ENCODE data around the gene PCF11. TPM values are rescaled to one million over a fixed set of nuclear protein-coding genes. Genes with fewer than 3 reads are reported as not detected.

Gene PCF11
- total RNA-seq, 1 donor from 2014 or later, result 39.7 TPM

DNA sequence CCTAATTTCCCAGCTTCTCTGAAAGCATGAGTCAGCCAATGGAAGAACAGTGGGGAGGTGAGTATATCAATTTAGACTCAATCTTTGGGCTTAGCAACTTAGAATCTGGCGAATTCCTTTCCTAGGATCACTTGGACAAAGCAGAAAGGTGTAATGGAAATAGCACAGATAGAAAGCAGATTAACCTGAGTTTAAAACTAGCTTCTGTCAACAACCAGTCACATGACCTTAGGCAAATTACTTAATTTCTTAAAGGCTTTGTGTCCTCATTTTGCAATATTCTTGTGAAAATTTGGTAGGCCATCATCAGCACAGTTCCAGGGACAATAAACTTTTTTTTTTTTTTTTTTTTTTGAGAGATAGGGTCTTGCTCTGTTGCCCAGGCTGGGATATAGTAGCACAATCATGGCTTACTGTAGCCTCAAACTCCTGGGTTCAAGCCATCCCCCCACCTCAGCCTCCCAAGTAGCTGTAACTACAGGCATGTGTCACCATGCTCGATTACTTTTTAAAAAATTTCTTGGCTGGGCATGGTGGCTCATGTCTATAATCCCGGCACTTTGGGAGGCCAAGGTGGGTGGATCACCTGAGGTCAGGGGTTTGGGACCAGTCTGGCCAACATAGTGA lies 40.8 kb upstream of the PCF11 start:
- H3K4me3 Mint-ChIP-seq (ENCODE audit: unreplicated experiment), result no peak overlapping the region
- peaks cover 10% of the 10 kb centered on the region for H3K4me1 Mint-ChIP-seq (ENCODE audit: low read depth)
- no peak for DNase-seq (ENCODE audit: low spot score)
- TF ChIP-seq, protein P1, sequence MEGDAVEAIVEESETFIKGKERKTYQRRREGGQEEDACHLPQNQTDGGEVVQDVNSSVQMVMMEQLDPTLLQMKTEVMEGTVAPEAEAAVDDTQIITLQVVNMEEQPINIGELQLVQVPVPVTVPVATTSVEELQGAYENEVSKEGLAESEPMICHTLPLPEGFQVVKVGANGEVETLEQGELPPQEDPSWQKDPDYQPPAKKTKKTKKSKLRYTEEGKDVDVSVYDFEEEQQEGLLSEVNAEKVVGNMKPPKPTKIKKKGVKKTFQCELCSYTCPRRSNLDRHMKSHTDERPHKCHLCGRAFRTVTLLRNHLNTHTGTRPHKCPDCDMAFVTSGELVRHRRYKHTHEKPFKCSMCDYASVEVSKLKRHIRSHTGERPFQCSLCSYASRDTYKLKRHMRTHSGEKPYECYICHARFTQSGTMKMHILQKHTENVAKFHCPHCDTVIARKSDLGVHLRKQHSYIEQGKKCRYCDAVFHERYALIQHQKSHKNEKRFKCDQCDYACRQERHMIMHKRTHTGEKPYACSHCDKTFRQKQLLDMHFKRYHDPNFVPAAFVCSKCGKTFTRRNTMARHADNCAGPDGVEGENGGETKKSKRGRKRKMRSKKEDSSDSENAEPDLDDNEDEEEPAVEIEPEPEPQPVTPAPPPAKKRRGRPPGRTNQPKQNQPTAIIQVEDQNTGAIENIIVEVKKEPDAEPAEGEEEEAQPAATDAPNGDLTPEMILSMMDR (IDR thresholded peaks at IDR 0.05), result no peak
- H3K36me3 Mint-ChIP-seq (ENCODE audit: low read depth), result no peaks in the 10 kb centered on the region
- no peaks in the 10 kb centered on the region for H3K9me3 Mint-ChIP-seq (ENCODE audit: low read depth)
- H3K27me3 Mint-ChIP-seq (ENCODE audit: low read depth), result no peaks in the 10 kb centered on the region
- H3K27ac Mint-ChIP-seq (ENCODE audit: unreplicated experiment), result no peak overlapping the region

DNA sequence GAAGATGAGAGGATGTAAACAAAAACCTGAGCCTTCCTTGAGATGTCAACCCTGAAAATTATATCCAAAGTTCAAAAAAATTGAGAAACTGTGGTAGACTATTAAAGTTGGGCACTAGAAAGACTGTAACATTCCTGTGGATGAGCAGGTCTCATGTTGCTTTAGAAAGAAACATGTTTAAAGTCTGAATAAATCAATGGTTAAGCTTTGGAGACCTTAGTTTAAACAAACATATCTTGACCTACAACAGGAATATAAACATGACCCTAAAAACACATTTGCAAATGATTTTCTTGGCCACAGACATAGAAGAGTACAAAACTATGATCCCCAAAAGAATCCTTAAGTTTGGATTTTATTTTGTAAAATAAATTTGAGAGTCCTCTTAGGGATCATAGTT lies 38.1 kb upstream of the PCF11 start:
- TF ChIP-seq, protein P1 (IDR thresholded peaks at IDR 0.05), result no peak
- DNase-seq (ENCODE audit: low spot score), result no peak
- no peaks in the 10 kb centered on the region for H3K9me3 Mint-ChIP-seq (ENCODE audit: low read depth)
- H3K4me3 Mint-ChIP-seq (ENCODE audit: unreplicated experiment), result no peak overlapping the region
- no peaks in the 10 kb centered on the region for H3K36me3 Mint-ChIP-seq (ENCODE audit: low read depth)
- H3K27ac Mint-ChIP-seq (ENCODE audit: unreplicated experiment), result no peak overlapping the region
- H3K27me3 Mint-ChIP-seq (ENCODE audit: low read depth), result no peaks in the 10 kb centered on the region
- peaks cover 10% of the 10 kb centered on the region for H3K4me1 Mint-ChIP-seq (ENCODE audit: low read depth)

DNA sequence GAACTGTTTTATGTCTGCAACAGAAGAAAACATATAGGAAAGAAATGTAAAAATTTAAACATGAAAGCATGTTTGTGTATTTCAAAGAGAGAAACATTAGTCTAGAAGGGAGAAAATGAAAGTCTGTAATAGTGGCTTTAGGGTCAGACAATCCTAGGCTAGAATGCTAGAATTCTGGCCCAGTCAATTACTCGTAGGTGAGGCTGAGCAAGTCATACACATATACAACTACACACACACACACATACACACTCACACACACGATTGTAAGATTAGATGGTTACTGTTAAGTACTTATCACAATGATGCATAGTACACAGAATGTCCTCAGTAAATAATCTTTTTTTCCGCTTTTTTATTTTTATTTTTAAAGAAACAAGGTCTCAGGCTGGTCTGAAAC lies 37.7 kb upstream of the PCF11 start:
- Mint-ChIP-seq H3K36me3 (ENCODE audit: low read depth) (no peaks in the 10 kb centered on the region), H3K27ac (ENCODE audit: unreplicated experiment) (no peak overlapping the region)
- TF ChIP-seq, protein P1 (IDR thresholded peaks at IDR 0.05), result no peak

DNA sequence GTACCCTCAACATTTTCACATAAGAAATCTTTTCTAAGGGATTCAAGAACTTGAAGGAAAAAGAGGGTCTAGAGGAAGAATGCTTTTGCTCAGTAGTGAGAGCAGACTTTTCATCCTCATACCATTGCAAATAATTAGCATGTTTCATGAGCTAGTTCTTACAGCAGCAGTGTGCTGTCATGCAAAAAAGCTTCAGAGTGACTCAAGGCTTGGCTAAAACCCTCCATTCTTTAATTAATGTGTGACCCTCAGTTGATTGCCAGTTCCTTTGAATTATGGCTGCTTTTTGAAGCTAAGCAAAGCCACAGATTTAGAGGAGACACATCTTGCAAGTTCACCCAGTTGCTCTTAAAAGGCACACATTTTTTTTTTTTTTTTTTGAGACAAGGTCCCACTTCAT lies 36.6 kb upstream of the PCF11 start:
- no peaks in the 10 kb centered on the region for H3K27me3 Mint-ChIP-seq (ENCODE audit: low read depth)
- H3K4me3 Mint-ChIP-seq (ENCODE audit: unreplicated experiment), result no peak overlapping the region
- H3K9me3 Mint-ChIP-seq (ENCODE audit: low read depth), result no peaks in the 10 kb centered on the region
- no peaks in the 10 kb centered on the region for H3K36me3 Mint-ChIP-seq (ENCODE audit: low read depth)
- H3K27ac Mint-ChIP-seq (ENCODE audit: unreplicated experiment), result no peak overlapping the region
- TF ChIP-seq, protein P1 (IDR thresholded peaks at IDR 0.05), result no peak
- peaks cover 10% of the 10 kb centered on the region for H3K4me1 Mint-ChIP-seq (ENCODE audit: low read depth)
- no peak for DNase-seq (ENCODE audit: low spot score)

More for the DNA sequence above, 37.7 kb upstream of the PCF11 start:
- DNase-seq (ENCODE audit: low spot score), result no peak
- Mint-ChIP-seq H3K9me3 (ENCODE audit: low read depth) (no peaks in the 10 kb centered on the region), H3K4me1 (ENCODE audit: low read depth) (peaks cover 10% of the 10 kb centered on the region), H3K27me3 (ENCODE audit: low read depth) (no peaks in the 10 kb centered on the region), H3K4me3 (ENCODE audit: unreplicated experiment) (no peak overlapping the region)

DNA sequence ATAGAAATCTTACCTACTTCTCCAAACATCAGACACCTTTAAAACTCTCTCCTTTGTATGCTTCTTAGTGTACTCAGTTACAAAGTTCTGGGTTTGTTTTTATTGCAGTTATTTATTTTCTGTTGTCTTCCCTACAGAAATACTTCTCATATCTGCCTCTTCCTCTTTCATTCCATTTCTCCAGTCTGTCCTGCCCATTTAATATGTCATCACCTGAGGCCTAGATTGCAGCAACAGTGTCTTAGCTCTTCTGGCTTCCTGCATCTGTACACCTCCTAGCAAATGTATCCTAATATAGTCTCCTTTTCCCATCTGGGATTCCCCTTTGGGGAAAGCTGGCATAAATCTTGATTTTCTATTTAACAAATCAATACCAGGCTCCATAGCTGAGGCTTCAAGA lies 34.9 kb upstream of the PCF11 start:
- H3K27me3 Mint-ChIP-seq (ENCODE audit: low read depth), result no peaks in the 10 kb centered on the region
- TF ChIP-seq, protein P1 (IDR thresholded peaks at IDR 0.05), result no peak
- H3K4me1 Mint-ChIP-seq (ENCODE audit: low read depth), result peaks cover 8% of the 10 kb centered on the region
- no peak overlapping the region for H3K4me3 Mint-ChIP-seq (ENCODE audit: unreplicated experiment)
- H3K9me3 Mint-ChIP-seq (ENCODE audit: low read depth), result no peaks in the 10 kb centered on the region
- H3K27ac Mint-ChIP-seq (ENCODE audit: unreplicated experiment), result no peak overlapping the region
- no peak for DNase-seq (ENCODE audit: low spot score)
- no peaks in the 10 kb centered on the region for H3K36me3 Mint-ChIP-seq (ENCODE audit: low read depth)
